Measurements from ENCODE around the gene SMIM20. TPM values are rescaled to one million over a fixed set of nuclear protein-coding genes. Genes with fewer than 3 reads are reported as not detected.

The SMIM20 gene
- total and polyA plus RNA-seq, 11 donors = 27.4 to 50.8 (median 40.3) TPM

DNA sequence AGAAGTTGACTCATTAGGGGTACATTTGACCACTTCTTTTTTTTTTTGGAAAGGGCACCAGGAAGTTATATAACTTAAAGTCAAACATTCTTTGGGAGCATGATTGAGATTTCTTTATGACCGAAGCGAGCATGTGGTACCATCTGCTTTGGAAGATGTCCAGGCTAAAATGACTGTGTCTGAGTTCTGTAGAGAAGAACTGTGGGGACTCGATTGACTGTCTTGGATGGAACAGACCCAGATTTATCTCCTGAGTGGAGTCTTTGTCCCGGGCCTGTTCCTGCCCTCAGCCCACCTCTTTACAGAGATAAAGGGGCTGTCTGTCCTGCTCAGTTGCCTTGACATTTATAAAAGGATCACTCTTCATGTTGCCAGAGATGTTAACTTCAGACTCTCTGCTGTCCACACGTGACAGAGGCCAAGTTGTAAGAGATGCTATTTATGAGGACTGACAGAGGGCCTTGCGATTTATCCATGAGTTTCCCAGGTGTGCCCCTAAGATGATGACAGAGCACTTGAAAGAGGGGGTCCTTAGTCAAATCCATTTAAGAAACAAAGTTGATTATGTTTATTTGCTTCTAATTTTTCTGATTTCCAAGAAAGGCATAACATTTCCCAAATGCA, 16.8 kb downstream of the SMIM20 start:
- H3K36me3 ChIP-seq = peaks cover 0 to 8% (median 0%) of the 10 kb centered on the region in 9 donors
- H3K27ac ChIP-seq = no peak overlapping the region
- no peak overlapping the region for H3K4me3 ChIP-seq
- no peaks in the 10 kb centered on the region for H3K9me3 ChIP-seq
- H3K4me1 ChIP-seq = peaks cover 0 to 32% (median 14%) of the 10 kb centered on the region in 12 donors
- ATAC-seq (peak in 1 of 4 donors; percentile 14), DNase-seq (no peak)
- no peaks in the 10 kb centered on the region for H3K27me3 ChIP-seq
- intact Hi-C loops (cut with DNase I) = loop anchor here in 1 of 10 donors (10.0 kb wide), 1 partner anchor 394 kb away; the partner anchor contains the start of gene RBPJ
- 67 to 71% (median 71%) methylated on average over 6 of the region's 6 CpGs for WGBS, 4 donors
- no peak for TF ChIP-seq POLR2A (IDR thresholded peaks at IDR 0.05)
- TF ChIP-seq, protein P1, sequence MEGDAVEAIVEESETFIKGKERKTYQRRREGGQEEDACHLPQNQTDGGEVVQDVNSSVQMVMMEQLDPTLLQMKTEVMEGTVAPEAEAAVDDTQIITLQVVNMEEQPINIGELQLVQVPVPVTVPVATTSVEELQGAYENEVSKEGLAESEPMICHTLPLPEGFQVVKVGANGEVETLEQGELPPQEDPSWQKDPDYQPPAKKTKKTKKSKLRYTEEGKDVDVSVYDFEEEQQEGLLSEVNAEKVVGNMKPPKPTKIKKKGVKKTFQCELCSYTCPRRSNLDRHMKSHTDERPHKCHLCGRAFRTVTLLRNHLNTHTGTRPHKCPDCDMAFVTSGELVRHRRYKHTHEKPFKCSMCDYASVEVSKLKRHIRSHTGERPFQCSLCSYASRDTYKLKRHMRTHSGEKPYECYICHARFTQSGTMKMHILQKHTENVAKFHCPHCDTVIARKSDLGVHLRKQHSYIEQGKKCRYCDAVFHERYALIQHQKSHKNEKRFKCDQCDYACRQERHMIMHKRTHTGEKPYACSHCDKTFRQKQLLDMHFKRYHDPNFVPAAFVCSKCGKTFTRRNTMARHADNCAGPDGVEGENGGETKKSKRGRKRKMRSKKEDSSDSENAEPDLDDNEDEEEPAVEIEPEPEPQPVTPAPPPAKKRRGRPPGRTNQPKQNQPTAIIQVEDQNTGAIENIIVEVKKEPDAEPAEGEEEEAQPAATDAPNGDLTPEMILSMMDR (IDR thresholded peaks at IDR 0.05) = no peak

DNA sequence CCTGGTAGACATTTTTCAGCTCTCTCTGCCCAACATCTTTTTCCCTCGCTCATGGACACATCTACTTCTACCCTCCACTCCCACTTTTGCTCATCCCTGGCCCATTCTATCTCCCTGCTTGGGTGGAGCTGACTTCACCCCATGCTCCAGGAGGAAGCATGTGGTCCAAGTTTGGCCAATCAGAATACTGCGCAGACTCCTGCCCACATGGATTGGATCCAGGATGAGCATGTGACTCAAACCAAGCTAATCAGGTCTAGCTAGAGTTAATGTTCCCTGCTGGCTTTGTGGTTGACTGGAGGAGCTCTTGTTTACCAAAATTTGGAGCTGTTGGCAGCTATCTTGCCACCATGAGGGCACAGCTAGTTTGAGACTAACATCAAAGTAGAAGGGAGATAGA, 22.7 kb downstream of the SMIM20 start:
- H3K36me3 ChIP-seq = no peaks in the 10 kb centered on the region
- no peak overlapping the region for H3K4me3 ChIP-seq
- TF ChIP-seq POLR2A (IDR thresholded peaks at IDR 0.05) = no peak
- TF ChIP-seq, protein P1 (IDR thresholded peaks at IDR 0.05) = no peak
- H3K27ac ChIP-seq = no peak overlapping the region
- H3K4me1 ChIP-seq = peaks cover 0 to 18% (median 8%) of the 10 kb centered on the region in 12 donors
- DNase-seq = no peak
- H3K27me3 ChIP-seq = no peaks in the 10 kb centered on the region
- intact Hi-C loops (cut with DNase I) = loop anchor here in 1 of 10 donors (10.0 kb wide), 1 partner anchor 388 kb away; the partner anchor contains the start of gene RBPJ
- ATAC-seq = no peak
- no peaks in the 10 kb centered on the region for H3K9me3 ChIP-seq
- WGBS, 4 donors = 97 to 100% (median 99%) methylated on average over 2 of the region's 2 CpGs

DNA sequence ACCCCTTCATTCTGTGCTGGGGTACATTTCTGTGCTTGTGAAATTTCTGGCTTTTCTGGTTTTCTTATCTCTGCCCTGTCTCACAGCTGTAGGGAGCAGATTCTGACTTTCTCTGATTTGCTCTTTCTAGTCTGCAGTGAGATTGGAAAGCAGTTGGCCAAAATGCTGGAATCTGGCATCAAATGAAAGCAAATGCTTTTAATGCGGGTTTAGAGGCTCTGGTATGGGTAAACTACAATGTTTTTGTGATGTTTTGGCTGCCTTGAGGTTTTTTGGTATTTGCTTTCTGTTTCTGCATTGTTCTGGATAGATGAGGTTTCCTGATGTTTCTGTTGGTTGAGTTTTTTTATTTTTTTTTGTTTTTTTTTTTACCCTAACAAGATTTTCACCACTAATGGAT, 23.8 kb downstream of the SMIM20 start:
- ATAC-seq (no peak), DNase-seq (no peak)
- Histone ChIP-seq H3K27ac (peak overlapping the region in 3 of 12 donors; percentile 8 to 35 (median 25)), H3K27me3 (no peaks in the 10 kb centered on the region), H3K4me1 (peaks cover 0 to 18% (median 8%) of the 10 kb centered on the region in 12 donors), H3K9me3 (no peaks in the 10 kb centered on the region), H3K36me3 (no peaks in the 10 kb centered on the region), H3K4me3 (no peak overlapping the region)
- intact Hi-C loops (cut with DNase I) = loop anchor here in 1 of 10 donors (10.0 kb wide), 1 partner anchor 387 kb away; the partner anchor contains the start of gene RBPJ
- no peak for TF ChIP-seq POLR2A (IDR thresholded peaks at IDR 0.05)
- TF ChIP-seq, protein P1 (IDR thresholded peaks at IDR 0.05) = no peak
- 31 to 62% (median 39%) methylated on average over 1 of the region's 1 CpG for WGBS, 4 donors

DNA sequence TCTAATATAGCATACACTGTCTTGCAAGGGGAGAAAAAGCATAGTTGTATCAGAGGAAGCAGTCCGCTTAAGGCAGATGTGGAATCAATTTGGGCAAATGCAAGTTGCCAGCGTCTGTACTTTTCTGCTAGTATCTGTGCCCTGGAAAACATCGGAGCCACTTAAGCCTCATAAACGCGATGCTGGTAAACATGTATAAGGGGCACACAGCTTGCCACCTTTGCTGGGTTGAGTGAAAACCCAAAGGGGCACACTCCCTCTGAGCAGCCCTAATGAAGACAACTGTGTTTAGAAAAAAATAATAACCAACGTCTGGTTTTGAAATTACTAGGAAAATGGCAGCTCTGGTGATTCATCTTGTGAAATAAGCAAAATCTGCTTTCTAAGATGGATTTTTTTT, 24.3 kb downstream of the SMIM20 start:
- H3K27ac ChIP-seq = peak overlapping the region in 4 of 12 donors; percentile 8 to 60 (median 30)
- no peak for TF ChIP-seq POLR2A (IDR thresholded peaks at IDR 0.05)
- TF ChIP-seq, protein P1 (IDR thresholded peaks at IDR 0.05) = no peak
- WGBS, 4 donors = 58 to 66% (median 61%) methylated on average over 6 of the region's 6 CpGs
- no peaks in the 10 kb centered on the region for H3K27me3 ChIP-seq
- no peak overlapping the region for H3K4me3 ChIP-seq
- intact Hi-C loops (cut with DNase I) = loop anchor here in 1 of 10 donors (10.0 kb wide), 1 partner anchor 386 kb away; the partner anchor contains the start of gene RBPJ
- H3K9me3 ChIP-seq = no peaks in the 10 kb centered on the region
- DNase-seq (no peak), ATAC-seq (no peak)
- no peaks in the 10 kb centered on the region for H3K36me3 ChIP-seq
- peaks cover 0 to 18% (median 8%) of the 10 kb centered on the region in 12 donors for H3K4me1 ChIP-seq
